ENCODE measurements around the gene CCDC107. TPM values are rescaled to one million over a fixed set of nuclear protein-coding genes. Genes with fewer than 3 reads are reported as not detected.
A peak's percentile ranks its signal among the peaks of the same experiment; 100 is the strongest.

CCDC107 gene
- total RNA-seq, 1 donor from 2014 or later, result 52.2 TPM

GRCh38 chr9:35675204-35675603 is 17.1 kb downstream of the CCDC107 start:
- no peaks in the 10 kb centered on the region for H3K27me3 Mint-ChIP-seq (ENCODE audit: low read depth)
- DNase-seq (ENCODE audit: low spot score), result no peak
- H3K36me3 Mint-ChIP-seq (ENCODE audit: low read depth), result no peaks in the 10 kb centered on the region
- H3K4me1 Mint-ChIP-seq (ENCODE audit: low read depth), result peaks cover 33% of the 10 kb centered on the region
- H3K27ac Mint-ChIP-seq (ENCODE audit: unreplicated experiment), result no peak overlapping the region
- no peak for TF ChIP-seq CTCF (IDR thresholded peaks at IDR 0.05)
- H3K4me3 Mint-ChIP-seq (ENCODE audit: unreplicated experiment), result peak overlapping the region; percentile 57
- H3K9me3 Mint-ChIP-seq (ENCODE audit: low read depth), result no peaks in the 10 kb centered on the region

GRCh38 chr9:35675732-35676392 is 17.8 kb downstream of the CCDC107 start:
- peak overlapping the region; percentile 57 for H3K4me3 Mint-ChIP-seq (ENCODE audit: unreplicated experiment)
- H3K9me3 Mint-ChIP-seq (ENCODE audit: low read depth), result no peaks in the 10 kb centered on the region
- DNase-seq (ENCODE audit: low spot score), result no peak
- no peaks in the 10 kb centered on the region for H3K36me3 Mint-ChIP-seq (ENCODE audit: low read depth)
- no peaks in the 10 kb centered on the region for H3K27me3 Mint-ChIP-seq (ENCODE audit: low read depth)
- peaks cover 38% of the 10 kb centered on the region for H3K4me1 Mint-ChIP-seq (ENCODE audit: low read depth)
- H3K27ac Mint-ChIP-seq (ENCODE audit: unreplicated experiment), result no peak overlapping the region
- TF ChIP-seq CTCF (IDR thresholded peaks at IDR 0.05), result peak; percentile 39

- Mint-ChIP-seq H3K27me3 (ENCODE audit: low read depth) (no peaks in the 10 kb centered on the region), H3K4me3 (ENCODE audit: unreplicated experiment) (no peak overlapping the region), H3K4me1 (ENCODE audit: low read depth) (peaks cover 57% of the 10 kb centered on the region), H3K36me3 (ENCODE audit: low read depth) (peaks cover 21% of the 10 kb centered on the region), H3K27ac (ENCODE audit: unreplicated experiment) (peak overlapping the region; percentile 70), H3K9me3 (ENCODE audit: low read depth) (no peaks in the 10 kb centered on the region)
- no peak for DNase-seq (ENCODE audit: low spot score)
- no peak for TF ChIP-seq CTCF (IDR thresholded peaks at IDR 0.05)
These were observed 21.0 kb downstream of the CCDC107 start for GRCh38 chr9:35679091-35679490.

GRCh38 chr9:35679766-35680330 is 21.8 kb downstream of the CCDC107 start:
- DNase-seq (ENCODE audit: low spot score), result no peak
- Mint-ChIP-seq H3K36me3 (ENCODE audit: low read depth) (peaks cover 25% of the 10 kb centered on the region), H3K27me3 (ENCODE audit: low read depth) (no peaks in the 10 kb centered on the region), H3K4me3 (ENCODE audit: unreplicated experiment) (no peak overlapping the region), H3K9me3 (ENCODE audit: low read depth) (no peaks in the 10 kb centered on the region), H3K4me1 (ENCODE audit: low read depth) (peaks cover 61% of the 10 kb centered on the region), H3K27ac (ENCODE audit: unreplicated experiment) (peak overlapping the region; percentile 58)
- TF ChIP-seq CTCF (IDR thresholded peaks at IDR 0.05), result no peak

- Mint-ChIP-seq H3K27me3 (ENCODE audit: low read depth) (no peaks in the 10 kb centered on the region), H3K4me3 (ENCODE audit: unreplicated experiment) (no peak overlapping the region), H3K36me3 (ENCODE audit: low read depth) (peaks cover 28% of the 10 kb centered on the region), H3K4me1 (ENCODE audit: low read depth) (peaks cover 67% of the 10 kb centered on the region), H3K27ac (ENCODE audit: unreplicated experiment) (peak overlapping the region; percentile 60), H3K9me3 (ENCODE audit: low read depth) (no peaks in the 10 kb centered on the region)
- no peak for TF ChIP-seq CTCF (IDR thresholded peaks at IDR 0.05)
- no peak for DNase-seq (ENCODE audit: low spot score)
These were observed 22.4 kb downstream of the CCDC107 start for GRCh38 chr9:35680331-35681105.
